Right lung (tissue), 5 donors: ENCODE measurements around the gene TEDC1. TPM values are rescaled to one million over a fixed set of nuclear protein-coding genes. Genes with fewer than 3 reads are reported as not detected.

Experiments used
- DNase-seq, 2 donors: peaks; one replicate each; pipeline ENCODE4 v3.0.0-alpha.2; 2013
- polyA plus RNA-seq, 5 donors: library from polyadenylated mRNA; unstranded; fragments of 120-200 nt; gene quantifications; one replicate each; pipeline versions ENCODE4 v1.2.1 to v1.2.3, GENCODE V29; 2013; ENCODE audit warnings: inconsistent platforms in 1 of 5, low replicate concordance in 1 of 5; ENCODE audit not compliant: insufficient read length in 5 of 5, insufficient read depth in 1 of 5

Gene TEDC1
- polyA plus RNA-seq, 5 donors, result 5.6 to 11.7 (median 8.2) TPM

DNA sequence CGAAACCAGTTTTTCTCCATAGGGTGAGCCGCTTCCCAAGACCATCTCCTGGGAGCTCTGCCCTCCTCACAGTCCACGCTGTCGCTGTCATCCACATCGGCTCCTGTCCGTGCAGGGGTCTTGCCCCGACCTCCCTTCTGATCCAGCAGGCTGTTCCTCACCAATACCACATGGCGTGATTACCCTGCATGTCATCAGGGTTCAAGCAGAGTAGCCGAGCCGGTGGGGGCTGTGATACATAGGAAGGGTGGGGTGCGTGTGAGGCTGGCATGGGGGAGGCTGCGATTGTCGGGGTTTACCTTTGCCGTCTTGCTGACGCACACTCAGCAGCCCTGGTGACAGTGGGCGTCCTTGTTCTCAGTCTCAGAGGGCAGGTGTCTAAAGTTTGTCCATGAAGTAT lies 17.0 kb downstream of the TEDC1 start:
- no peak for DNase-seq

DNA sequence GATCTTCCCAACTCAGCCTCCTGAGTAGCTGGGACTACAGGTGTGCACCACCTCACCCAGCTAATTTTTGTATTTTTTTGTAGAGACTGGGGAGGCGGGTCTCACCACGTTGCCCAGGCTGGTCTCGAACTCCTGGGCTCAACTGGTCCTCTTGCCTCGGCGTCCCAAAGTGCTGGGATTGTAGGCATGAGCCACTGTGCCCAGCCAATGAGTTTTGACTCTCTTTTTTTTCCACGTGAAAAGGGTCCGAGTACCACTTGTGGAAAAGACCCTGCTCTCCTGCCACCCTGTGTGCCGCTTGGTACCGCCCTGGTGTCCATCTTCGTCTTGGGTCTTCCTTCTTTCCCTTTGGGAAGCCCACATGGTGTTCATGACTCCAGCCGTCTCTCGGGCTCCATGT lies 17.6 kb downstream of the TEDC1 start:
- no peak for DNase-seq

- DNase-seq, result no peak
Measured at GRCh38 chr14:105517096-105517495, 26.1 kb downstream of the TEDC1 start.

GRCh38 chr14:105519946-105520698 lies 29.1 kb downstream of the TEDC1 start:
- no peak for DNase-seq

DNA sequence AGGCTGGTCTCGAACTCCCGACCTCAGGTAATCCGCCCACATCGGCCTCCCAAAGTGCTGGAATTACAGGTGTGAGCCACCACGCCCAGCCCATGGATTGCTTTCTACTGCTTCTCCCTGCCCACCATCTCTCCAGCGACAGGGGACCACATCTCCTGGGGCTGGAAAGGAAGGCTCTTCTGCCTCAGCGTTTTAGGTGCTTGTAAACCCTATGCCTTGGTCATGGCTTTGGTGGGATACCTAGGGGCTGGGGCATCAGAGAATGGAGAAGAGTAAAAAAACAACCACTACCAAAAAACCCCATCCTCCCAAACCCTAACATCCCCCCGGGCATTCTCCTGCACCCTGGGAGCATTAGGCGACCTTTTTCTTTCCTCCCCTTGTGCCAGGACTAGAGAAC lies 34.3 kb downstream of the TEDC1 start:
- DNase-seq, result no peak

DNA sequence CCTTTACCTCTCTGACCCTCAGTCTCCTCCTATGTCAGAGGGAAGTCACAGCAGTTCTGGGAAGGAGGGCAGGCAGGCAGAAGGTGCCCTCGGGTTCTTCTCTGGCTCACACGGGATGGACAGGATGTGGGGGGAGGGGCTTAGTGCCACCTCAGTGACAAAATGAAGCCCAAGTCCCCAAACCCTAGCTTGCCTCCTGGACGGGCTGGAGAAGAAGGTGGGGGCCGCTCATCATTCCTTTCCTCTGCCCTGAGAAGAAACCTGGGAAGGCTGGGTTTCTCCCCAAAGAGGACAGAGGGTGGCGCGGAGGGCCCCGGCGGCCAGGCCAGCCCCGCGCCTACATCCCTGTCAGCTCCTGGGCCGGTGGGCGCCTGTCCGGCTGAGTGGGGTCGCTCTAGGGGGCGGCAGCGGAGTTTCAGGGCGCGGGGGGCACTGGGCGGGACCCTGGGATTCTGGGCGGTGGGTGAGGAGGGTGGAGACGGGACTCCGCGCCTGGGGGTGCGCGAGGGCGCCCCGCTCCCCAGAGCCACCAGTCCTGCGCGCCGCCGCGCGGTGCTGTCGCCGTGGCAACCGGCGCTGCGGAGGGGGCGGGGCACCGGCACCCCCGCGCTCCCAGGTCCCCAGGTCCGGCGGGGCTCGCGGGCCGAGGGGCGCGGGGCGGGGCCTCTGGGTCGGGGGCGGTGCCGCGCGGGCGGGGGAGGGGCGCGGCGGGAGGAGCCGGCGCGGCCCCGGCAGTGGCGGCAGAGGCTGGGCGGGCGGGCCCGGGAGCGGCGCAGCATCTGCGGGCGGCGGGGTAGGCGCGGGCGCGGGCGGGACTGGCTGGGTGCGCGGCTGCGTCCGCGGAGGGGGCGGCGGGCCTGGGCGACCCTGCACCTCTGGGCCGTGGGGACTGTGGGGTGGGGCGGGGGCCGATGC lies 35.1 kb downstream of the TEDC1 start, which contains the start of gene TMEM121:
TMEM121 (plus strand) TSS at position 723 of the 915 bp plus-strand sequence. CDS start 2,252 bp downstream, outside the sequence.
- no peak for DNase-seq

DNA sequence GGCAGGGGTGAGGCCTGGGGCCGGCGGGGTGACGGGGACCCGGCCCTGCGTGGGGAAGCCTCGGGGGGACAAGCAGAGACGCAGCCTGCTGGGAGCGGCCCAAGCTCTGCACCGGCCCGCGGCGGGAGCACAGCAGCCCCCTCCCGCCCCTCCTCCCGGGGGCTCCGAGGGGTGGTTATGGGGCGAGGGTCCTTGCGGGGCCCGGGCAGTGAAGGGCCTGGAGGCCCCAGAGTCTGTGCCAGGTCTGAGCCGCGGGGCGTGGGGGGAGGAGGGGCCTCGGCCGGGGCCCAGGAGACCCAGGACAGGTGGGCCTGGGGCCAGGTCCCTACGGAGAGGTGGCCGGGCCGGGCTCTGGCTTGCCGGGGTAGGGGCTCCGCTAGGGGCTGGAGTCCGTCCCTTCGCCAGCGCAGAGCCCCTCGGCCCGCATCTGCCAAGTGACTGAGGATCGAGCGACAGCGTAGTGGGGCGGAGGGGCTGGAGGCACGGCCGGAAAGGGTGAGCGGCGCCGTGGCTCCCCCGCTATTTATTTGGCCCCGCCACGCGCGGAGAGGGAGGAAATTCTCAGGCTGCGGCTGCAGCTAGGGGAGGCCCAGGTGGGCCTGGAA lies 35.8 kb downstream of the TEDC1 start:
- DNase-seq, result no peak

- no peak for DNase-seq
Measured at GRCh38 chr14:105527381-105527825, 36.4 kb downstream of the TEDC1 start.

- DNase-seq, result peak; percentile 81 to 83
Measured at GRCh38 chr14:105527826-105528585, 37.0 kb downstream of the TEDC1 start.

DNA sequence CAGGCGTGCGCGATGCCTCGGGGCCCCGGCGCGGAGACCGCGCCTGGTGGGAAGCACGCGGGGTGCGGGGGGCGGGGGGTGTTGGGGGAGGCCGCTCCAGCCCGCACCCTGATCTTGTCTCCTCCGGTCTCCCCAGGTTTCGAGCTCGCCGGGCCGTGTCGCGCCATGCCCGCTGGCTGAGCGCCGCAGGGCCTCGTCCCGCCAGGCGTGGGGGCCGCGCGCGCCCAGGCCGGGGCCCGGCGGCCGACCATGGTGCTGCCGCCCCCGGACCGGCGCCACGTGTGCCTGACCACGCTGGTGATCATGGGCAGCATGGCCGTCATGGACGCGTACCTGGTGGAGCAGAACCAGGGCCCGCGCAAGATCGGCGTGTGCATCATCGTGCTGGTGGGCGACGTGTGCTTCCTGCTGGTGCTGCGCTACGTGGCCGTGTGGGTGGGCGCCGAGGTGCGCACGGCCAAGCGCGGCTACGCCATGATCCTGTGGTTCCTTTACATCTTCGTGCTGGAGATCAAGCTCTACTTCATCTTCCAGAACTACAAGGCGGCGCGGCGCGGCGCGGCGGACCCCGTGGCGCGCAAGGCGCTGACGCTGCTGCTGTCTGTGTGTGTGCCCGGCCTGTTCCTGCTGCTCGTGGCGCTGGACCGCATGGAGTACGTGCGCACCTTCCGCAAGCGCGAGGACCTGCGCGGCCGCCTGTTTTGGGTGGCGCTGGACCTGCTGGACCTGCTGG lies 37.7 kb downstream of the TEDC1 start:
- no peak for DNase-seq

DNA sequence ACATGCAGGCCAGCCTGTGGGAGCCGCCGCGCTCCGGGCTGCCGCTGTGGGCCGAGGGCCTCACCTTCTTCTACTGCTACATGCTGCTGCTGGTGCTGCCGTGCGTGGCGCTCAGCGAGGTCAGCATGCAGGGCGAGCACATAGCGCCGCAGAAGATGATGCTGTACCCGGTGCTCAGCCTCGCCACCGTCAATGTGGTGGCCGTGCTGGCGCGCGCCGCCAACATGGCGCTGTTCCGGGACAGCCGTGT lies 38.2 kb downstream of the TEDC1 start:
- DNase-seq, result no peak

GRCh38 chr14:105529569-105530284 lies 38.7 kb downstream of the TEDC1 start:
- DNase-seq, result peak; percentile 55 to 65

- no peak for DNase-seq
Measured at GRCh38 chr14:105530285-105531087, 39.4 kb downstream of the TEDC1 start.

GRCh38 chr14:105531088-105531893 lies 40.2 kb downstream of the TEDC1 start:
- DNase-seq, result no peak

DNA sequence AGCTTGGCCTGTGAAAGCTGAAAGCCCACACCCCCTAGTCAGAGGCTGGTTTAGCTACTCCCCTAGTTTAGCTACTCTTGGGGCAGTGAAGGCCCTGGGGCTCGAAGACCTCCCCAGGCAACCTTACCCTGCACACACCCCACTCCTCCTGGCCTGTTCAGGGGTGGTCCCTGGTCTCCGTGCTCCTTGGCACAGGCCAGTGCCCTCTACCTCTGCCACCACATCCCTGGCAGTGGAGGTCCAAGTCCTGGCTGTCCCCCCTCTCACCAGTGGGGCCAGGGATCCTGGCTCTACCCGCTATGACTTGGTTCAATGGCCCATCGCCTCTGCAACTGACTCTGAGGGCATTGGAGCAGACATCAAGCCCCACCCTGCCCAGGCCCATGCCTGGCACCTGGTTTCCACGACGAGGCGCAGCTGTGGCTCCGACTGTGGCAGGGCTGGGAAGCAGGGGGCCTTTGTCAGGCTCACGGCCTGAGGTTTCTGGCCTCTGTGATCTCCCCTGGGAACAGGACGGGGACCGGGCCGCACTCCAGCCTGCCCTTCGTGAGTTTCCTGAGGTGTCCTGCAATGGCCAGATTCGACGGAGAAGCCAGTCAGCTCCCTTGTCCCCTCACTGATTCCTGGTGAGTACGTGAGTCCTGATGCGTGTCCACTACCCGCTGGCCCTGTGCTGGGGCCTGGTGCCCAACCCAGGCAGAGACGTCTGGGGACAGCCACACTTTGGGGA lies 41.0 kb downstream of the TEDC1 start:
- no peak for DNase-seq

DNA sequence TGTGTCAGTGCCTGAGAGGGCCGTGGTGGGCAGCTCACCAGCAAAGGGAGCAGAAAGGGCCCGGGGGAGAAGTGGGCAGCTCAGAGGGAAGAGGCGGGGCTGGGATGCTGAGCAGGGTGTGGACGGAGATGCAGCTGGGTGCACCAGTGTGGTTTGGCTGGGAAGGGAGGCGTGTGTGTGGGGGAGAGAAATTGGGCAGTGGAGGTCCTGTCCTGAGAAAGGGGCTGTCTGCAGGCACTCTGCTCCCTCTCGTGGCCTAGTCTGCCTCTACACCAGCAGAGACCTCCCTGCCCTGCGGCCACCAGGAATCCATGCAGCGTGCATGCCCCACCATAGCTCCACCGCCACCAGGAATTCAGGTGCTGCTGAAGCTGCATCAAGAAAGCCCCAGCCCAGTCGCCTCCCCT lies 41.7 kb downstream of the TEDC1 start:
- DNase-seq, result no peak

- no peak for DNase-seq
Measured at GRCh38 chr14:105533391-105533790, 42.3 kb downstream of the TEDC1 start.
